NT2/D1 (cell line): Measurements from ENCODE around the gene RBMS3.
"Not testable (repeated sequence)": the region's sequence is repeated elsewhere in the genome, so short reads cannot be mapped to it uniquely, and the experiment has no call there.

ENCODE experiments used
- DNase-seq: peaks from one replicate; pipeline ENCODE4 v3.0.0-alpha.2; 2011; ENCODE audit warnings: low read depth, low spot score
- H3K27me3 ChIP-seq: 2 replicates; pipeline ENCODE4 v1.6.0; 2011; ENCODE audit warnings: mild to moderate bottlenecking; ENCODE audit not compliant: insufficient read length, insufficient read depth
- H3K36me3 ChIP-seq: 2 replicates; pipeline ENCODE4 v1.6.1; 2011; ENCODE audit warnings: mild to moderate bottlenecking, low read length, mixed read lengths; ENCODE audit not compliant: insufficient read depth, insufficient read length
- H3K4me1 ChIP-seq: 2 replicates; pipeline ENCODE4 v1.5.1; 2011; ENCODE audit not compliant: insufficient read depth, insufficient read length
- H3K4me3 ChIP-seq: 2 replicates; pipeline ENCODE4 v1.5.1; 2011; ENCODE audit warnings: low read depth; ENCODE audit not compliant: insufficient read length
- H3K9ac ChIP-seq: 2 replicates; pipeline ENCODE4 v1.6.0; 2011; ENCODE audit warnings: low read depth; ENCODE audit not compliant: insufficient read length
- H3K9me3 ChIP-seq: 2 replicates; pipeline ENCODE4 v1.5.1; 2011; ENCODE audit warnings: mild to moderate bottlenecking, low read length; ENCODE audit not compliant: insufficient read depth
- SUZ12 ChIP-seq: IDR thresholded peaks from 2 replicates; pipeline ENCODE4 v1.6.1; 2011; ENCODE audit not compliant: insufficient read length, insufficient read depth; ENCODE audit errors: extremely low read depth
- YY1 ChIP-seq: IDR thresholded peaks from 2 replicates; pipeline ENCODE4 v1.6.1; 2011; ENCODE audit not compliant: insufficient read length, insufficient read depth
- ZNF274 ChIP-seq: IDR thresholded peaks from 2 replicates; pipeline ENCODE4 v1.6.1; 2011; ENCODE audit warnings: mild to moderate bottlenecking, low read depth, low read length

RBMS3 gene

DNA sequence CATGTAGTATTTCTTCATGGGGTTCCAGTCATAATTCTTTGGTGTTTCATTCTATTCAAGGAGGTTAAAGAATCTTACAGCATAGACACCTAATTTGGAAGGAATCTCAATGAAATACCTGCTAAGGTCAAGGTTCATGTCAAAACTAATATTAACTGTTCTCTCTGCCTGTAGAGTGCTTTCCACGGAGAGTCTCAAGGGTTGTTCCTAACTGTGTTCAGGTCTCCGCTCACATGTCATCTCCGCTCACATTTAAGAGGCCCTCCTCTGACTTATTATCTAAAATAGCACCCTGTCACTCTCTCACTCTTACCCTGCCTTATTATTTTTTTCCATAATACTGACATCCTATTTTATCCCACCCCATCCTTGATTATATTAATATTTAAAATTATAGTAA is 239.9 kb downstream of the RBMS3 start:
- Histone ChIP-seq H3K4me1 (no peaks in the 10 kb centered on the region), H3K27me3 (no peaks in the 10 kb centered on the region), H3K36me3 (no peaks in the 10 kb centered on the region), H3K4me3 (no peak overlapping the region), H3K9ac (no peak overlapping the region), H3K9me3 (no peaks in the 10 kb centered on the region)
- no peak for TF ChIP-seq SUZ12
- no peak for TF ChIP-seq ZNF274
- no peak for TF ChIP-seq YY1
- no peak for DNase-seq

DNA sequence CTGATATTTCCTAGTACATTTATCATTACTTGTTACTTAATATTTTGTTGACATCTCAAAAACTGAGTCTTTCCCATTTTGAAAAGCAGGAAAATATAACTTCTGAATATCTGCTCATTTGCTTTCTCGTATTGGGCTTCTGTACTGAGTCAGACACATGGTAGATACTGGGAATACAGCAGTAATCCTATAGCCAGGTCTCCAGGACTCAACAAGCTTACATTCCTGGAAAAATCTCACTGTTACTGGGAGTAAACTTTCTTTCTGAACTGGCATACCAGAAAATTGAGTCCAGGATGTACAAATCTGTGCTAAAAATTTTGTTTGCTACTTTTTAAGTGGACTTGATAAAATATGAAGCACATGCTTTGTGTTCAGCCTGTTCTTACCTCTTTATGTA is 240.4 kb downstream of the RBMS3 start:
- H3K4me1 ChIP-seq, result no peaks in the 10 kb centered on the region
- DNase-seq, result no peak
- H3K4me3 ChIP-seq, result no peak overlapping the region
- no peaks in the 10 kb centered on the region for H3K9me3 ChIP-seq
- TF ChIP-seq ZNF274 (no peak), SUZ12 (no peak), YY1 (no peak)
- no peaks in the 10 kb centered on the region for H3K36me3 ChIP-seq
- H3K9ac ChIP-seq, result no peak overlapping the region
- H3K27me3 ChIP-seq, result no peaks in the 10 kb centered on the region

DNA sequence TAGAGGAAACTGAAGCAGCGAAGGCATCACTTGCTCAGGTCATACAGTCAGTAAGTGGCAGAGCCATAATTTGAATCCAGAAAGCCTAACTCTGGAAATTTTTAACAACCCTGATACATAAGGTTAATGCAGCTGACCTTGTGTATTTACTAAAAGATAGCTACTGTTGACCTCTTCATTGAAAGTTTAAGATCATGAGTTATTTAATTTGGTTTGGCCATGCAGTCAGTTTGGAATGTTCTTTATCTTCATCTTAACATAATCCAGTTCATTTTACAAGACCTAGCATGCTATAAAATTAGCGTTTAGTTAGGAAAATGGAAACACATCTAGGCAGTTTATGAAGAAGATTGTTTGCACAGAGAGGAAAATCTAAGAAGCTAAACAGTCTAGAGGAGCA is 240.9 kb downstream of the RBMS3 start:
- H3K9me3 ChIP-seq, result no peaks in the 10 kb centered on the region

DNA sequence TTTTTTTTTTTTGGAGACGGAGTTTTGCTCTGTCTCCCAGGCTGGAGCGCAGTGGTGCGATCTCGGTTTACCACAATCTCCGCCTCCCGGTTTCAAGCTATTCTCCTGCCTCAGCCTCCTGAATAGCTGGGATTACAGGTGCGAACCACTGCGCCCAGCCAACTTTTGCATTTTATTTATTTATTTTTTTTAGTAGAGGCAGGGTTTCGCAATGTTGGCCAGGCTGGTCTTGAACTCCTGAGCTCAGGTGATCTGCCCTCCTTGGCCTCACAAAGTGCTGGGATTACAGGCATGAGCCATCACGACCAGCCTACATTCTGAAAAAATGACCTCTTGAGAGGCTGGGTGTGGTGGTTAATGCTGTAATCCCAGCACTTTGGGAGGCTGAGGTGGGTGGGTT is 243.6 kb downstream of the RBMS3 start:
- DNase-seq, H3K4me3 ChIP-seq, H3K9ac ChIP-seq, H3K4me1 ChIP-seq, H3K27me3 ChIP-seq, H3K36me3 ChIP-seq, H3K9me3 ChIP-seq: not testable (repeated sequence)

More for the DNA sequence above, 240.9 kb downstream of the RBMS3 start:
- DNase-seq, result no peak
- Histone ChIP-seq H3K9ac (no peak overlapping the region), H3K4me3 (no peak overlapping the region), H3K27me3 (no peaks in the 10 kb centered on the region), H3K4me1 (no peaks in the 10 kb centered on the region), H3K36me3 (no peaks in the 10 kb centered on the region)
- no peak for TF ChIP-seq YY1
- TF ChIP-seq SUZ12, result no peak
- no peak for TF ChIP-seq ZNF274

DNA sequence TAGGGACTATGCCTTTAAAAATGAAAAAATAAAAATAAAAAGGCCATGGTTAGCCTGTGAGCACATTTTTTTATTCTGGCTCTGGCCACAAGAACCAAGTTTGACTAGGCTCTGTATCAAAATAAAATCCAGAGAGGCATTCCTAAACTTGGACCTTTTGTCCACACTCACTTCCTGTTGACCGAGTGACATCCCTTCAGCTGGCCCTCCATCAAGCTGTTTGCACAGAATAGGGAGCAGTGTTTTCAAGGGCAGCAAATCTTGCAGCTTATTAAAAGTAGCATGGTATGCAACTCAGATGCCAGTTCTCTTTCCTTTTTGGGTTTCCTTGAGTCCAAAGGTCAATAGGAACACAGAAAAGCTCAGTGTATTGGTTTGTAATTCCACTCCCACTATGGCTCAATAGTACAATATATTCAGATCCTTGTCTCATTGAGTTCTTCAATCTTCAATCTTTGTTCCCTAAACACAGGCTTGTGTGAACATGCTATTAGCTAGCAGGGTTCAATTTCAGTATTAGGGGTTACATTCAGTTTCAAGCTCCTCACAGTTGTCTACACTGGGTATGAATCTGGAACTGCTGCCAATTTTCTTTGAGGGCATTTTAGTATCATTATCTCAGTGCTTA is 244.5 kb downstream of the RBMS3 start:
- Histone ChIP-seq H3K4me3 (no peak overlapping the region), H3K4me1 (no peaks in the 10 kb centered on the region), H3K27me3 (no peaks in the 10 kb centered on the region), H3K36me3 (no peaks in the 10 kb centered on the region), H3K9ac (no peak overlapping the region), H3K9me3 (no peaks in the 10 kb centered on the region)
- no peak for DNase-seq
- no peak for TF ChIP-seq YY1
- no peak for TF ChIP-seq ZNF274
- TF ChIP-seq SUZ12, result no peak

DNA sequence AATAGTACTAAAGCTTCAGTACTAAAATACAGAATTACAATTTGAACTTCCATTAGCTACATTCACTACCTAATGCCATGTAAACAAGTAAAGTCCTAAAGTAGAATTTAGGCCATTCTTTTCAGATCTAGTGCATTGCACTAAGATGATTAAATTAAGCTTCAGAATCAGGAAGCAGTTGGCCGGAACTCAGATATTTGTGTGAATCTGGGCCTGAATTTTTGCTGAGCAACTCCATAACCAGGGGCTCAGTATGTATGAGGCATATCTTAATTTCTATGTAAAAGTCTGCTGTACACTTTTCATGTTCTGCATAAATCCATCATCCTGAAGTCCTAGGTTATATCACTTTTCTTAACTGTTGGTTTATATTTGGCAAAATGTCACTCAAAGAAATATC is 246.4 kb downstream of the RBMS3 start:
- Histone ChIP-seq H3K27me3 (no peaks in the 10 kb centered on the region), H3K4me3 (no peak overlapping the region), H3K9ac (no peak overlapping the region), H3K9me3 (no peaks in the 10 kb centered on the region), H3K4me1 (no peaks in the 10 kb centered on the region), H3K36me3 (no peaks in the 10 kb centered on the region)
- TF ChIP-seq SUZ12, result no peak
- TF ChIP-seq ZNF274, result no peak
- no peak for TF ChIP-seq YY1
- DNase-seq, result no peak

DNA sequence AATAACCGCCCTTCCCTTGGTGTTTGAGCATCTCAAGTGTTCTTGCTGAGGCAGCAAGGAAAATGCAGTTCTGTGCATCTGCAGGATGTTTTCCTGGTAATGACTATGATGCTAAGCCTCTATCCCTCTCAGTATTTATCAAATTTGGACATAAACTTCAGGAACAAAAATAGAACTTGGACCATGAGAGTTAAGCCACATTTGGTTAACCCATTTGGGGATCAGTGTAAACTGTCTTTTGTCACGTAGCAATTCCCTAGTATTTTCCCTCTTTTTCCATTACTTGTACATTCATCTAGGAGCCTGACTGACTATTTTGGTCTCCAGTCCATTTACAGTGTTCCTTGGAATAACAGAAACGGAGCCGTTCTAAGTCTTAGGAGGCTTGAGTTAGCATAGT is 250.8 kb downstream of the RBMS3 start:
- Histone ChIP-seq H3K27me3 (no peaks in the 10 kb centered on the region), H3K9ac (no peak overlapping the region), H3K4me1 (no peaks in the 10 kb centered on the region), H3K4me3 (no peak overlapping the region), H3K9me3 (no peaks in the 10 kb centered on the region), H3K36me3 (no peaks in the 10 kb centered on the region)
- no peak for DNase-seq
- TF ChIP-seq ZNF274 (no peak), YY1 (no peak), SUZ12 (no peak)

DNA sequence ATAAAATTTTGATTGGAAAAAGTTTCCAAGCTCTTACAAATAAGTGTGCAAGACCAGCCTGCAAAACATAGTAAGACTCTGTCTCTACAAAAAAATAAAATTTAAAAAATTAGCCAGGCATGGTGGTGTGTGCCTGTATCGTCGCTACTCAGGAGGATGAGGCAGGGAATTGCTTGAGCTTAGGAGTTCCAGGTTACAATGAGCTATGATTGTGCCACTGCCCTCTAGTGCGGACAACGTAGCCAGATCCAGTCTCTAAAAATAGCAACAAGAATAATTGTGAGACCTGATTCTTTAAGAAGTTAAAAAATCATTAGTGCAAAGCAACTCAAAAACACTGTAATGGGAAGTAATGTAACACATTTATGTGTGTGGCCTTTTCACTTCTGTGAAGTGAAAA is 251.6 kb downstream of the RBMS3 start:
- Histone ChIP-seq H3K9ac (no peak overlapping the region), H3K9me3 (no peaks in the 10 kb centered on the region), H3K27me3 (no peaks in the 10 kb centered on the region), H3K4me3 (no peak overlapping the region), H3K4me1 (no peaks in the 10 kb centered on the region), H3K36me3 (no peaks in the 10 kb centered on the region)
- TF ChIP-seq YY1 (no peak), ZNF274 (no peak)
- no peak for DNase-seq
